ENCODE results near the gene ULK4.

- TF ChIP-seq CTCF (IDR thresholded peaks at IDR 0.05; ENCODE audit: low read depth, low read length, poor library complexity, severe bottlenecking), result no peak
- TF ChIP-seq EZH2phosphoT487 (IDR thresholded peaks at IDR 0.05; ENCODE audit: borderline replicate concordance, low read length), result no peak
Measured at GRCh38 chr3:41237907-41238306, 724.0 kb downstream of the ULK4 start.

Data from DOHH2 (cell line).